Activated CD4-positive, alpha-beta T cell treated with anti-CD3 and anti-CD28 coated beads for 24 hours (primary cell): ENCODE results near the gene GLT8D1.
"Not testable (repeated sequence)": the region's sequence is repeated elsewhere in the genome, so short reads cannot be mapped to it uniquely, and the experiment has no call there.

Experiments
- DNase-seq, 2 donors: peaks; one replicate each; pipeline ENCODE4 v3.0.0-alpha.2; 2020; ENCODE audit warnings: low read depth in 2 of 2

The GLT8D1 gene

DNA sequence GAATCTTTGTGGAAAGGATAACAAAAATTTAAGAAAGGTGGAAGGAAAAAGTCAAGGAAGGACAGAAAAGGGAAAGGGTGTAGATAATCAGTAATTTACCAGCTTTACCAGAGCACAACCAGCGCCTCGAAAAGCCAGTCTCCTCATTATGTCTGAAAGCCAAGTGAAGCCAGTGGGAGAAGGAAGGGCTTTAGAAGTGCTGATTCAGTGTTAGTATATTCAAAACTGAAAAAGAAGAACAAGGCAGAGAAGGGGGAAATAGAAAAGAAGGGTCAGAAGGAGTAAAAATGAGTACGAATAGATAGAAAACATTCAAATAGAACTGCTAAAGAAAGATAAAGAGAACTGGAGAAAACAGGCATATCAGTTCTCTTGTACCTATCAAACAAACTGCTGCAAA is 24.0 kb downstream of the GLT8D1 start:
- no peak for DNase-seq

DNA sequence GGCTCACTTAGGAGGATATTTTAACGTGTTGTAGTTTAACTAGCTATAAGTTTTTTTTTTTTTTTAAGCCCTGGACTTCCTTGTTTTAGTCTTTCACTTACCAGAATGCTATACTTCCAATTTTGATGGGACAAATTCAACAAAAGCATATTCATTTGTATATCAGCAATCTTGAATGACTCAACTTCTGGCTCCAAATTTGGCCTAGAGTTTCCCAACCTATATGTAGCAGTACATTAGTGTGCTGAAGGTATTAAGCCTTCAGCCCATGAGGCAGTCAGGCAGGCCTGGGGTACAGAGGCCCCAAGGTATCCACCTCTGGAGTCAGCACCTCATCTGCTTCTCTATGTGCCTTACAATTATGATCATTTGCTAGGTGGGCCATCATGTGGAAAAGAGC is 25.8 kb downstream of the GLT8D1 start:
- DNase-seq = no peak

DNA sequence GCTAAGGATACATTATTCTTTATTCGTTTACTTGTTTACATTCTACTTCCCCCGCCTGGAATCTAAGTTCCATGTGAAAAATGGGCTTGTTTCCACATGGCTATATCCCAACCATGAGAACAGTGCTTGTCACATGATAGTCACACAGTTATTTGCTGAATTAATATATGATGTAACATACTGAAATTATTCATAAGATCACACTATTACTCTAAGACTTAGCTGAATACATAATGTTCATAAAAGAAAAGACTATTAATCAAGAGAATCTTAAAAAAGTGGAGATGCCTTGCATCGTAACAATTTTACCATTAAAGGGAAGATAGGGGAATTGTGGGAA is 26.4 kb downstream of the GLT8D1 start:
- no peak for DNase-seq

DNA sequence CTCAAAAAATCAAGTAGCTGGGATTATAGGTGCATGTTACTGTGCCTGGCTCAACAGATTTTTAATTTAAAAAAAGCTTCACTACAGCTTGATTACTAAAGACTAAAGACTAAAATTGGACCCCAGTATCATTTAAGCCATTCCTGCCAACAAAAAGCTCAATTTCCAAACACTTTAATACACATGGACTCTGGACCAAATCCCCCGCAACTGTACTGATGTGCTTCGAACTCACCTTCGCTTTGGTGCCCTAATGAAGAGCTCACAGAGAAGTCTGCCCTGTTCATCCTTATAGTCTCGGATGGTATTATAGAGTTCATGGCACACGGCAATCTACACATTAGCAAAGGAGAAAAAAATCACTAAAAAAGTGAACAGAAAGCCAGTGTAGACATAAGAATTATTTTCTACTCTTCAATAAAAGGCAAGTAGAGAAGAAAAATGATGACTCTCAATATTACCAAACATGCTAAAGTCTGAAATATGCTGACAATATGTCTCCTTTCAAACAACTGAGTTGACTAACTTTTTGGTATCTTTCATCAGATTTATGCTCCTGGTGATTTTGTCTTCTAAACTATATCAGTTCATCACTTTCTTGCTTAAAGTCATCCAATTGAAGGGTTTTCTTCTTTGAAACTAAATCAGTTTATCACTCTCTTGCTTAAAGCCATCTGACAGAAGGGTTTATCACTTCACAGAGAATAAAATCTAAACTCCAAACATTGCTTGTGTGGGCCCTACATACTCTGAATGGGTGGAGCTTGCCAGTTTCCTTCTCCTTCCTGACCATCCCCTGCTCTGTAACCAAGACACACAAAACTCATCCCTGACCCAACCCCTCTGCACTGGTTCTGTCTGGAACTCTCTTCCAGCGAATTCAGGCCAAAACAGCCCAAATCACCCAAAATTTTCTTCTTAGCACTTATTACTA is 27.1 kb downstream of the GLT8D1 start:
- DNase-seq = no peak

DNA sequence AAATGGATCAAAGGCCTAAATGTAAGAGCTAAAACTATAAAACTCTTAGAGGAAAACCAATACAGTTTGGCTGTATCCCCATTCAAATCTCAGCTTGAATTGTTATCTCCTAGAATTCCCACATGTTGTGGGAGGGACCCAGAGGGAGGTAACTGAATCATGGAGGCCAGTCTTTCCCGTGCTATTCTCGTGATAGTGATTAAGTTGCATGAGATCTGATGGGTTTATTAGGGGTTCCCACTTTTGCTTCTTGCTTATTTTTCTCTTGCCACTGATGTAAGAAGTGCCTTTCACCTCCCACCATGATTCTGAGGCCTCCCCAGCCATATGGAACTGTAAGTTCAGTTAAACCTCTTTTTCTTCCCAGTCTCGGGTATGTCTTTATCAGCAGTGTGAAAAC is 29.4 kb downstream of the GLT8D1 start:
- not testable (repeated sequence) for DNase-seq

DNA sequence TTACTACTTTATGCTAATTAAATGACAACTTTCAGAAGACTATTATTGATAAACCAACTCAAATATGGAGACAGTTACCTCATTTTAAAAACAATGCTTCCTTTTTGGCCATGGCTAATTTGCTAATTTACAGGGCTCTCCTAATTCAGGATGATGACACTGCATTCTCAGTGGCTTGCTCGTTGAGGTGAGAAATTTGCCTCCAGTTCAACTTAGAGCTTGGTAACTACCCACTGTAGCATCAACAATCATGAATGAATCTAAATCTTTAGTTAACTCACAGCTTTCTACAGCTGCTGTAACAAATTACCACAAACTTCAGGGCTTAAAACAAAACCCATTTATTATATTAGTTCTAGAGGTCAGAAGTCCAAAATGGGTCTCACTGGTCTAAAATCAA is 33.9 kb downstream of the GLT8D1 start:
- DNase-seq = no peak

DNA sequence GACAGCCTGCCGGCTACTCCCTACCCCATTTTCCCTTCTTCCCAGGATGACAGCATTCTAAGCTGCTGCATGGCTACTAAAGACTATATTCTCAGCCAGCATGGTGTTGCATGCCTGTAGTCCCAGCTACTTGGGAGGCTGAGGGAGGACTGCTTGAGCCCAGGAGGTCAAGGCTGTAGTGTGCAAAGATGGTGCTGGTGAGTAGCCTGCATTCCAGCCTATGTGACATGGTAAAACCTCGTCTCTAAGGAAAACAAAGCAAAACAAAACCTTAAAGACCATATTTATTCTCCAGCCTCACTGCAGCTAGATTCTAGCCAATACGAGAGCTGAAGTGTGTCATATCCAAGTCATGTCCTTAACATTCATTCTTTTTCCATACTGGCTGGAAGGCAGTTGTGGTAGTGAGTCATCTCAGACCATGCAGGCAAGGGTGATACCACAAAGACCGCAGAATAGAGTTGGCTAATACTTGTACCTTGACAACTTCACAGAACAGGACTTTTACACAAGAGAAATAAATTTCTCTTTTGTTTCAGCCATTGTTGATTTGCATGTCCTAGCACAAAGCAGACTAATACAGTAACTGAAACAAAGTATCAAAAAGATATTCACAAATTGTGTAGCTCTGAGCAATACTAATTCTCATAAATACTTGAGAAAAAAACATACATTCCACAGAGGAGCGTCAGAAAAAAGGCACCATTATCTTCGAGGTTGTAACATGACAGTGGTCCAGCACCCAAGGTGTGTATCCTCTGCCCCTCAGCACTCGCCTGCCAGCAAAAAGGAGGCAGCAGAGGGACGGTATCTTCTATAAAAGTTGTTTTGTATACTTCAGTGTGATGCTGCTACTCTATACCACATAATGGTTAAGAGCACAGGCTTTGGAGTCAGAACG is 34.7 kb downstream of the GLT8D1 start:
- no peak for DNase-seq

DNA sequence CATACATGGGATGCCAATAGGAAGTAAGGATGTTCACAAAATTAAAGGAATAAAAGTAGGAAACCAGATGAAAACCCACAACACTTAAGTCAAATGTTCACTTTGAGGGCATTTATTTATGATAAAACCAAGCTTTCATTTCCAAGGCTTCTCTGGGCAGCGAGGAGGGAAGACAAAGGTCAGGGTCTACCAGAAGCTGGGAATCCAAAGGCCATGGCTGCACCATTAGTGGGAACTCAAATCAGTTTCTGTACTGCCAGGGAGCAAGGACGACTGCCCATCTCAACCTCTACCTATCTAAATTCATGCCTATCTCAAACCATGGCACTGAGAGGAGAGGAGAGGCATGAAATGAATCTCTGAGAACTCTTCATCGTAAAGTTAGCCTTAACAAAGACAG is 42.5 kb downstream of the GLT8D1 start:
- no peak for DNase-seq

DNA sequence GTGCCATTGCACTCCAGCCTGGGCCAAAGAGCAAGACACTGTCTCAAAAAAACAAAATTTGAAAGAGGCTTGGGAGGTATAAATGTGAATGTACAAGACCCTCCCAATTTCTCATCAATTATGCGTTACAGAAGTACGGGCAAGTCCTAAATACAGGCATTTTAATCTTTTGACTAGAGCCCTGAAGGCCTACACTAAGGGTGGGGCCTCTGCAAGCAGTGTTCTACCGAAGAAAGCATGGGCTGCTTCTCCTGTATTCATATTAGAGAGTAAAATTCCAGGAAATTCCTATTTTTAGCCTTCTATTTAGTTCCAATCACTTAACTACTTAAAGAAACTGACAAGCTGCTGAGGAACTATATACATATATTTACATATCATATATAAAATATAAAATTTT is 45.5 kb downstream of the GLT8D1 start:
- DNase-seq = no peak

DNA sequence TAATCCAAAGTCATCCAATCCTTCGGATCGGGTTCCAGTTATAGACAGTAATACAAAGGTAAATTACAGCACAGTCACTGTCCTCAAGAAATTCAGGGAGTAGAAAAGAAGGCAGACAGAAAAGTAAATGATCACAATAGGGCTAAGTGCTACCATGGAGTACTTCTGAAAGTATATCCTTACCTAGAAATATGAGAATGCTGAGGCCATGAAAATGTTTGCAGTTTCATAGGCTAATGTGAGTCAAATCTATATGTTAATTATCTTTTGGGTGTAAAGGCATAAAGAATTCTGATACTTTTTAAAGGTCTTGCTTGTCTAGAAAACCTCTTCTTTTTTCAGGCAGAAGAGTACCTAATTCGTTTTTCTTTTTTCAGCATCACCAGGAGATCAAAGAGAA is 49.7 kb downstream of the GLT8D1 start:
- no peak for DNase-seq

DNA sequence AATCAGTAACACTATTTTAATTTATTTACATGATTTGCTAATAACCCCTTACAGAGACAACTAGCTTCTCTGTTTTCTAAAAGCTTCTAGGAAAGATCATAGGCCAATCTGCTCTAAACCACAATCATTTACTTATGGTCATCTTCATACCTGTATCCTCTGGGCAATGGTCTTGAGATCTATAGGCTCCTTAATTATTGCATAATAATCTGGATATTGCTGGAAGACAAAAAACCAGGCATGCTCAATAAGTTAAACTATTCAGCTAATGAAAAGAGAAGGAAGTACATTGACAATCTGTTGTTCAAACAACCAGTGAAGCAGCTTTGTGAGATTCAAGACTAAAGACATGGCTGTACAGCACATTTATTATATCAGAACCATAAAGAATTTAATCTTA is 54.0 kb downstream of the GLT8D1 start:
- no peak for DNase-seq

DNA sequence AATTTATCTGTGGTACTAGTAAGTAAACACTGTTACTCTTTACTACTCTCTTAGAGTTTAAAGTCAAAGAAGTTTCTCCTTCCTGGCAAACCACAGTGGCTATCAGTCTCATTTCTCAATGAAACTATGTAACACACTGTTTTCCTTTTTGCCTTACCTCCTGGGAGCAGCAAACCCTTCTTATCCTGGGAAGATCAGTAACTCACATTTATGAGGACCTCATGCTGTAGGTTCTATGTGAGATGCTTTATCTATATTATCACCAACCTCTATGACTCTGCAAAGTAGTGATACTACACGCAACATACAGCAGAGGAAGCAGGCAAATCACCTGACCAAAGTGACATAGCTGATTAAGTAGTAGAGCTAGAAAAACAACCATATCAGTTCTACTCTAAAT is 55.2 kb downstream of the GLT8D1 start:
- DNase-seq = no peak

DNA sequence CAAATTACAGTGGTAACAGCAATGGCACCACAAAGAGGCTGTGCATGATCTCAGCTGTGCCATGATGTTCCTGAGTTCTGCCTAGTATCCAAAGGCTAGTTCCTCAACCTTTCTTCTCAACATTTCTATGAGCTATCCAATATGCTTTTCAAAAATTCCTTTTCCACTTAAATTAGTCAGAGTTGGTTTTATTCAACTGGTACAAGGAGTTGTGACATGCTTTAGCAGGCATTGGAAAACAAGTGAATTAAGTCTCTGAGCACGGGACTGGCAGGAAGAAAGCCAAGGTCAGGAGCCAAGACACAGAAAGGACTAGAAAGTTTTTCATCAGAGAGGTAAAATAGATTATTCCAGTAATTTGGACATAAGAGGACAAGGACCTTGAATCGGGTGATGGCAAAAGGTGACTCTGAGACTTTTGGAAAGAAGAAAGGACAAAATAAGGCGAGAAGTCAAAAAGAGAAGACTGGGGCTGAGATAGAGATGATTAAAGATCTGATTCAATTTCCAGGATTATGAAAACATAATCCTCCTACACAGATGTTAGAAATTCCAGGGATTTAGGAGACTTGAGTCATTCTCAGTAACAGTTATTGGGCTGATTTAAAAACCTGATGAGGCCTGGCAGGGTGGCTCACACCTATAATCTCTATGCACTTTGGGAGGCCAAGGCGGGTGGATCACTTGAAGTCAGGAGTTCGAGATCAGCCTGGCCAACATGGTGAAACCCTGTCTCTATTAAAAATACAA is 56.0 kb downstream of the GLT8D1 start:
- DNase-seq = no peak

DNA sequence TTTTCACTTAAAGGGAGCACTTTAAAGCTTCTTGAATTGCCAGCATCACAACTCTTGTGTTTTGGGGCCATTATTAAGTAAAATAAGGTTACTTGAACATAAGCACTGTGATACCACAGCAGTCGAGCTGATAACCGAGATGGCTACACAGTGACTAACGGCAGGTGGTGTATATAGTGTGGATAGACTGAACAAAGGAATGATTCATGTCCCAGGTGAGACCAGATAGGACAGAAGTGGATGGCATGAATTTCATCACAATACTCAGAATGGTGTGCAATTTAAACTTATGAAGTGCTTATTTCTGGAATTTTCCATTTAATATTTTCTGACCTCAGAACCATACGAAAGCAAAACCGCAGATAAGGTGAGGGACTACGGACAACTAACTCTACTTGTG is 60.0 kb downstream of the GLT8D1 start:
- no peak for DNase-seq
